Measurements from ENCODE around the gene AAK1. TPM values are rescaled to one million over a fixed set of nuclear protein-coding genes. Genes with fewer than 3 reads are reported as not detected.

Gene AAK1
- total RNA-seq, 1 donor from 2014 or later: 68.2 TPM

GRCh38 chr2:69631402-69631801 is 12.1 kb downstream of the AAK1 start:
- Mint-ChIP-seq H3K27ac (ENCODE audit: unreplicated experiment) (no peak overlapping the region), H3K4me1 (ENCODE audit: low read depth, unreplicated experiment) (peaks cover 5% of the 10 kb centered on the region), H3K27me3 (ENCODE audit: unreplicated experiment) (no peaks in the 10 kb centered on the region), H3K9me3 (ENCODE audit: unreplicated experiment) (no peaks in the 10 kb centered on the region), H3K36me3 (ENCODE audit: unreplicated experiment) (no peaks in the 10 kb centered on the region), H3K4me3 (ENCODE audit: unreplicated experiment) (no peak overlapping the region)
- no peak for TF ChIP-seq CTCF (IDR thresholded peaks at IDR 0.05; ENCODE audit: partially characterized antibody, unreplicated experiment)
- DNase-seq: no peak

GRCh38 chr2:69629921-69630608 is 13.5 kb downstream of the AAK1 start:
- no peak overlapping the region for H3K27ac Mint-ChIP-seq (ENCODE audit: unreplicated experiment)
- no peak for DNase-seq
- H3K4me3 Mint-ChIP-seq (ENCODE audit: unreplicated experiment): no peak overlapping the region

GRCh38 chr2:69628325-69629021 is 15.1 kb downstream of the AAK1 start:
- TF ChIP-seq CTCF (IDR thresholded peaks at IDR 0.05; ENCODE audit: partially characterized antibody, unreplicated experiment): no peak
- H3K4me1 Mint-ChIP-seq (ENCODE audit: low read depth, unreplicated experiment): peaks cover 5% of the 10 kb centered on the region
- no peaks in the 10 kb centered on the region for H3K9me3 Mint-ChIP-seq (ENCODE audit: unreplicated experiment)
- H3K4me3 Mint-ChIP-seq (ENCODE audit: unreplicated experiment): no peak overlapping the region
- H3K27me3 Mint-ChIP-seq (ENCODE audit: unreplicated experiment): no peaks in the 10 kb centered on the region
- H3K27ac Mint-ChIP-seq (ENCODE audit: unreplicated experiment): no peak overlapping the region
- H3K36me3 Mint-ChIP-seq (ENCODE audit: unreplicated experiment): no peaks in the 10 kb centered on the region
- DNase-seq: no peak

More at GRCh38 chr2:69629921-69630608, 13.5 kb downstream of the AAK1 start:
- no peak for TF ChIP-seq CTCF (IDR thresholded peaks at IDR 0.05; ENCODE audit: partially characterized antibody, unreplicated experiment)
- H3K4me1 Mint-ChIP-seq (ENCODE audit: low read depth, unreplicated experiment): peaks cover 5% of the 10 kb centered on the region
- no peaks in the 10 kb centered on the region for H3K36me3 Mint-ChIP-seq (ENCODE audit: unreplicated experiment)
- H3K27me3 Mint-ChIP-seq (ENCODE audit: unreplicated experiment): no peaks in the 10 kb centered on the region
- no peaks in the 10 kb centered on the region for H3K9me3 Mint-ChIP-seq (ENCODE audit: unreplicated experiment)

- no peaks in the 10 kb centered on the region for H3K36me3 Mint-ChIP-seq (ENCODE audit: unreplicated experiment)
- no peak for DNase-seq
- no peak for TF ChIP-seq CTCF (IDR thresholded peaks at IDR 0.05; ENCODE audit: partially characterized antibody, unreplicated experiment)
- H3K27ac Mint-ChIP-seq (ENCODE audit: unreplicated experiment): no peak overlapping the region
- no peak overlapping the region for H3K4me3 Mint-ChIP-seq (ENCODE audit: unreplicated experiment)
- H3K27me3 Mint-ChIP-seq (ENCODE audit: unreplicated experiment): no peaks in the 10 kb centered on the region
- H3K4me1 Mint-ChIP-seq (ENCODE audit: low read depth, unreplicated experiment): no peaks in the 10 kb centered on the region
- H3K9me3 Mint-ChIP-seq (ENCODE audit: unreplicated experiment): no peaks in the 10 kb centered on the region
These were observed 18.3 kb downstream of the AAK1 start for GRCh38 chr2:69625078-69625795.
